ENCODE measurements around the gene PAXIP1. TPM values are rescaled to one million over a fixed set of nuclear protein-coding genes. Genes with fewer than 3 reads are reported as not detected.
"Not testable (repeated sequence)": the region's sequence is repeated elsewhere in the genome, so short reads cannot be mapped to it uniquely, and the experiment has no call there.

PAXIP1 gene
- total RNA-seq, 1 donor from 2014 or later, result 5.0 TPM

DNA sequence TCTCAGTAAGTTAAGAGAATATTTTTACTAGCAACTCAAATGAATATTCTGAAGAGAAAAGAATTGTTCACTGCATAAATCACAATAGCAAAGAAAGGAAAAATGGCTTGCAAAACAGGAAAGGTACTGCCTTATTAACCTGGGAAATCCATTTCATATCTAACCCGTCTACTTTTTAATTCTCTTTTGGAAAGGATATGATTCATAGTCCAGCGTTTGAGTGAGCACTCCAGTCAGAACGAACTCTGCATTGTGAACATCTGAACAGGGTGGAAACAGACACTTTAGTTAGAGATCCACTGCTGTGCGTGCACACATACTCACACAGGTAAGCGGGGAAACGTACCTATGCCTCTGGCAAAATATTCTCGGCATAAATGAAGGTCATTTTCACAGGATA lies 56.8 kb downstream of the PAXIP1 start:
- DNase-seq (ENCODE audit: low read depth in 2 of 2), result peak; percentile 19 to 66

DNA sequence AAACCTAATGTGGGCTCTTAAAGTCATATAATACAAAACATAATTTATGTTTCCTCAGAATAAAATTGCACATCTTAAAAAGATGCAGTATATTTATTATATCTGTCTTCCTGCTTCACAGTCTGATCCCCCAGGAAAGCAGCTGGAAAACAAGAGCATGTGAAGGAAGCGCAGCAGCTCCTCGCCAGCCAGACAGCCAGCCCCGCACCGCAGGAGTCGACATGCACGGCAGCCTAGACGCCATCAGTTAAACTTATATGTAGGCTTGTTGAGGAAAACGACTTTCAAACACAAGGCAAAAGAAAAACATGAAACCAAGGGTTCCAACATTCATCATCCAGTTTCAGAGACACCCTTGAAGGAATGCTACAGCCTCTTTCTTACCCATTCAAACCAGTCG lies 59.0 kb downstream of the PAXIP1 start:
- DNase-seq (ENCODE audit: low read depth in 2 of 2), result no peak

DNA sequence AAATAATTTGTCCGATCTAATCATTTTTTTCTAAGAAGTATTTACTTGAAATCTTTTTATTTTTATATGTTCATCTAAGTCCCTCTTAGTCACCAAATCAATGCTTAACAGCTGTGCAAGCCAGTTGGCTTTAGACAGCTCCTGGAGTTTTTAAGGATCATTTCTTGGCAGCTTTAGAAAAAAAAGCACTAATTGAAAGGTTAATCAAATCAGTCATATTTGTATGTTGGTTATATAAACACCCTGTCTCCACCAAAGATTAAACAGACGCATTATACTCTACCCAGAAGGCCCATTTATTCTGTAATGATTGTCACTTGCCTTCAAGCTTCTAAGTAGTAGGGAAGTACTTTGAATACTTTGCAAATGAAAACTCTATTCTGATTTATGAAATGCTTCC lies 60.2 kb downstream of the PAXIP1 start:
- no peak for DNase-seq (ENCODE audit: low read depth in 2 of 2)

DNA sequence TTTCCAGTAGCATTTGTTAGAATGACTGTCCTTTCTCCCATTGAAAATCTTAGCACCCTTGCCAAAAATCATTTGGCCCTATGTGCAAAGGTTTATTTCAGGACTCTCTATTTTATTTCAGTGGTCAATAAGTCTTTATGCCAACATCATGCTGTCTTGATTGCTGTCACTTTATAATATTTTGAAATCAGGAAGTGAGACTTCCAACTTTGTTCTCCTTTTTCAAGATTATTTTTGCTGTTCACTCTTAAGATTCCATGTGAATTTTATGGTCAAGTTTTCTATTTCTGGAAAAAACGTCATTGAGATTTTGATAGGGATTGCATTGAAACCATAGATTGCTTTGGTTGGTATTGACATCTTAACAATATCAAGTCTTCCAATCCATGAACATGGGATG lies 65.1 kb downstream of the PAXIP1 start:
- DNase-seq (ENCODE audit: low read depth in 2 of 2), result no peak

DNA sequence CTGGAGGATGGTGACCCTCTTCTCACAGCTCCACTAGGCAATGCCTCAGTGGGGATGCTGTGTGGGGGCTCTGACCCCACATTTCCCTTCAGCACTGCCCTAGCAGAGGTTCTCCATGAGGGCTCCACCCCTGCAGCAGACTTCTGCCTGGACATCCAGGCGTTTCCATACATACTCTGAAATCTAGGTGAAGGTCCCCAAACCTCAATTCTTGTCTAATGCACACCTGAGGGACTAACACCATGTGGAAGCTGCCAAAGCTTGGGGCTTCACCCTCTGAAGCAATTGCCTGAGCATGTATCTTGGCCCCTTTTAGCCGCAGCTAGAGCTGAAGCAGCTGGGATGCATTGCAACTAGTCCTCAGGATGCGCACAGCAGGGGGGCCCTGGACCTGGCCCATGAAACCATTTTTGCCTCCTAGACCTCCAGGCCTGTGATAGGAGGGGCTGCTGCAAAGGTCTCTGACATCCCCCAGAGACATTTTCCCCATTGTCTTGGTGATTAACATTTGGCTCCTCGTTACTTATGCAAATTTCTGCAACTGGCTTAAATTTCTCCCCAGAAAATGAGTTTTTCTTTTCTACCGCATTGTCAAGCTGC lies 68.5 kb downstream of the PAXIP1 start:
- not testable (repeated sequence) for DNase-seq (ENCODE audit: low read depth in 2 of 2)

DNA sequence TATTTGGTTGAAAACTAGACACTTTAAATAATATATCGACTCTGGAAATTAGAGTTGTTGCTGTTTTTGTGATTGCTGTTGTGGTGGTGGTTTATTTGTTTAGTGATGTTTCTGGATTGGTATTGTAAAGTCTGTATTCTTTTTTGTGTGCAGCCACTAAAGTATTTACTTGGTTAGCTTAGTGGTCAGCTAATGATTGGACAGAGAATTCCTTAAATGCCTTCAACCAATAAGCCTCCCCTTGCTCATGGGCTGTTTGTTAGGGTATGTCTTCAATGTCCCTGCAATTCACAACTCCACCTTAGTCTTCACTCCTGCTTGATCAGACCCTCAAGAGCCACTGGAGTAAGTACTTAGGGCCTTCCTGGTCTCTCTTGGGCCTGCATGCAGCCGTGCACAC lies 71.0 kb downstream of the PAXIP1 start:
- DNase-seq (ENCODE audit: low read depth in 2 of 2), result no peak

DNA sequence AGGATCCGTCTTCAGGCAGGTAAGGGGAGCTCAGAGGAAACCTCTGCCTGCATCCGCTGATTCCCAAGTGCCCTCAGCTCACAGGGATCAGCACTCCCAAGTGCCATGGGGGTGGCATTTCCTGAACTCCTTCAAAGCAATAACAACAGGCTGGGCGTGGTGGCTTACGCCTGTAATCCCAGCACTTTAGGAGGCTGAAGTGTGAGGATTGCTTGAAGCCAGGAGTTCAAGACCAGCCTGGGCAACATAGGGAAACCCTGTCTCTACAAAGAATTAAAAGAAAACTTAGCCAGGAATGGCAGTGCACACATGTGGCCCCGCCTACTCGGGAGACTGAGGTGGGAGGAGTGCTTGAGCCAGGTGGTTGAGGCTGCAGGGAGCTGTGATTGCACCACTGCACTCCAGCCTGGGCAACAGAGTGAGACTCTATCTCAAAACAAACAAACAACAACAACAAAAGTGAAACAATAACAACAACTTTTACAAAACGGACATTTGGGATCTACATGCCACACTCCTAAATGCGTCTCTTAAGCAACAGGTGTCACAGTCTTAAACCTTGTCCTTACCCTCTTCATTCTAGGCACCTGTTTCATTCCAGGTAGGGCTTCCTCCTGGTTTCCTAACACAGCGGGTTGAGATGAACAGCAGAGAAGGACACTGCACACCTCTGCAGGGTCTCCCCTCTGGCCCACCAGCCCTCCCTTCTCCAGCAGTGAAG lies 73.8 kb downstream of the PAXIP1 start:
- peak in 1 of 2 donors; percentile 11 for DNase-seq (ENCODE audit: low read depth in 2 of 2)

DNA sequence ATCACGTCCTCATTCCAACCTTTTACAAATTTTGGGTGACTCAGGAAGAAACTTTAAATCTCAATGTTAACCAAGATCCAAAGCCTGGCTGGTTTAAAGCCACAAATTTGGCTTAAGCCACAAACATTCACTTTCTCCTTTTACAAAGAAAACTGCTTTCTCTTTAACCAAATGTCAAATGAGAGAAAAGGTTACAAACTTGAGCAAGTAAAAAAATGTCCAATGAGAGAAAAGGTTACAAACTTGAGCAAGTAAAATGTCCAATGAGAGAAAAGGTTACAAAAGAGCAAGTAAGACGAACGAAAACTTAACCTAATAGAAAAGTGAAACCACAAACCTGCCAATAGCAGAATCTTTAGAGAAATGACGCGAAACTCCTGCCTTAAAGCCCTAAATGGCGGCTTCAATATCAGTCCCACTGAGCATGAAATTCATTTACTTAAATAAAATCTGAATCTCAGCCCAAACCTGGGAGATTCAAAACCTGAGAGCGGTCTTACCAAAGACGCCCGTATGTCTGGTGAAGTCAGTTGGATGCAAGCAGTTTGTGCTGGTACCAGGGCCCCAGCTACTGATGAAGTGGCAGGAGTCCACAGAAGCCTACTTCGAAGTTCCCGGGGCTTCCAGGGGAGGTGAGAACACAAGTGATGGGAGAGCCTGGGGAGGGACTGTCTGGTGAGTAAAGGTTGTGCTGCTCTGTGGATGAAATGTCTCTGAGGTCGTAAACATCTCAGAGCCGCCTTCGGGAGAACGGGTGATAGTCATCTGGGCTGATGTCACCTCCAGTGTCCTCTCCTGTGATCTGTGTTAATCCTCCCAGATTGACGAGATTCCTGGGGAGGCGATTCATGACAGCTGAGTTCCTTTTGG lies 74.6 kb downstream of the PAXIP1 start:
- peak; percentile 93 to 95 for DNase-seq (ENCODE audit: low read depth in 2 of 2)

DNA sequence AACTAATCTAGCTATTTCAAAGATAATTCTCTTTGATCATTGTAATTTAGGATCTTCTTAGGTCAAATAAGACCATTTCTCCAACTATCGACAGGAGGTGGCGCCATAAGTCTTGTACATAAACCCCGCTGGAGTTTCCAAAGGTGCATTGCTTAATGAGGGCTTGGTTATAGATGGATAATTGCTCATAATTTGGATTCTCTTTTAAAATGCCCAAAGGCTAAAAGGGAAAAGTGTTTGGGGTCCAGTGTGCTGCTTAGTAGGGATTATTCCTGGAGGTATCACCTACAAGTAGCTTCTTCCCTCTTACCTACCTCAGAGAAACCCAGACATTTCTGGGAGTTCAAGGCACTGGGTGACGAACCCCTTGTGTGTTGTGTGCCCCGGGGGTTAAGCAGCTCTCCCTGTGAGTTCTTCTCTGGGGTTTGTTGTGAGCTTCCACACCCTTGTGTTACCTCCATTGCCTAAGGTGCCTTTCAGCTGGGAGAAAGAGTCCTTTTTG lies 75.2 kb downstream of the PAXIP1 start:
- DNase-seq (ENCODE audit: low read depth in 2 of 2), result peak; percentile 94 to 96

DNA sequence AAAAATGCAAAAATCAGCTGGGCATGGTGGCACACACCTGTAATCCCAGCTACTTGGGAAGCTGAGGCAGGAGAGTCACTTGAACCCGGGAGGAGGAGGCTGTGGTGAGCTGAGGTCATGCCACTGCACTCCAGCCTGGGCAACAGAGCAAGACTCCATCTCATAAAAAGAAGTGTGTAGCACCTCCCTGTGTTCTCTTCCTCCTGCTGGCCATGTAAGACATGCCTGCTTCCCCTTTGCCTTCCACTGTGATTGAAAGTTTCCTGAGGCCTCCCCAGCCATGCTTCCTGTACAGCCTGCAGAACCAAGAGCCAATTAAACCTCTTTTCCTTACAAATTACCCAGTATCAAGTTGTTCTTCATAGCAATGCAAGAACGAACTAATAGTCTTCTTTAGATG lies 80.5 kb downstream of the PAXIP1 start:
- not testable (repeated sequence) for DNase-seq (ENCODE audit: low read depth in 2 of 2)

DNA sequence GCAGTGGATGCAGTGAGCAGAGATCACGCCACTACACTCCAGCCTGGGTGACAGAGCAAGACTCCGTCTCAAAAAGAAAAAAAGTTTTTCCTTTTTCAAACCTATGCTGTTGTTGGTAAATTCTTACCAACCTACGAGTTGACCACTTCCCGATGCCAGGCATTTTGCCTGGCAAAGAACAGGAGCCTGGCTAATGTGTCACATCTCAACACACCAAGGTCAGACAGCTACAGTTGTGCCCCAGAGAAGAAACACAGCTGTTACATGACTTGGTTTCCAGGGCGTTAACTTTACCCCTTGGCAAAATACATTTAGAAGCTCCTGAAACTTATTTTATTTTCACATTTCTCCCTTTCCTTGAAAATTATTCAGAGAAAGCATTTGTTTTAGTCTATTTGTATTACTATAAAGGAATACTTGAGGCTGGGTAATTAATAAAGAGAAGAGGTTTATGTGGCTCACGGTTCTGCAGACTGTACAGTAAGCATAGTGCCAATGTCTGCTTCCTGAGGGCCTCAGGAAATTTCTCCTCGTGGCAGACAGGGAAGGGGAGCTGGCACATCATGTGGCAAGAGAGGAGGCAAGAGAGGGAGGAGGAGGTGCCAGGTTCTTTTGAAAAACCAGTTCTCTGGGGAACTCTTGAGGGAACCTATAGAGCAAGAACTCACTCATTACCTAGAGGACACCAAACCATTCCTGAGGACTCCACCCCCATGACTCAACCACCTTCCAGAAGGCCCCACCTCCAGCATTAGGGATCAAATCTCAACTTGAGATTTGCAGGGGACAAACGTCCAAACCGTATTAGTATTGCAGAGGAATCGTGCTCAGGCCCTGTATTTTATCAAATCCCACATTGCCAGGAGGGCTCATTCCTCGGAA lies 83.3 kb downstream of the PAXIP1 start:
- no peak for DNase-seq (ENCODE audit: low read depth in 2 of 2)

DNA sequence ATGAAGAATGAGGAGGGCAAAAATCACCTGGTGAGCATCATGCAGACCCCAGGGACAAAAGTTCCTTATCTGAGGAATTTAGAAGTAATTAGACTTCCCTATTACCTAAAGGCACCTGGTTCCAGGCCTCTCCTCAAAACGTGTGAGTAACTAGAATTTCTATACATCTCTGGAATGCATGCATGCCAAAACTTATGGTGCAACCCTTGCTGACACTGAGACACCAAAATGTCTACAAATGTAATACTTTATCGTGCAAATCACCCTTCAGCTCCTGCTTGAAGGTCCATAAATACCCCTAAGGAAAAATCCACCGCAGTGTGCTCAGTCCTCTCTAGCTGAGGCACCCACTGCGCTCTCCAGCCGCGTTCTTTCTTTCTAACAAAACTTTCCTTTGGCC lies 84.2 kb downstream of the PAXIP1 start:
- no peak for DNase-seq (ENCODE audit: low read depth in 2 of 2)

DNA sequence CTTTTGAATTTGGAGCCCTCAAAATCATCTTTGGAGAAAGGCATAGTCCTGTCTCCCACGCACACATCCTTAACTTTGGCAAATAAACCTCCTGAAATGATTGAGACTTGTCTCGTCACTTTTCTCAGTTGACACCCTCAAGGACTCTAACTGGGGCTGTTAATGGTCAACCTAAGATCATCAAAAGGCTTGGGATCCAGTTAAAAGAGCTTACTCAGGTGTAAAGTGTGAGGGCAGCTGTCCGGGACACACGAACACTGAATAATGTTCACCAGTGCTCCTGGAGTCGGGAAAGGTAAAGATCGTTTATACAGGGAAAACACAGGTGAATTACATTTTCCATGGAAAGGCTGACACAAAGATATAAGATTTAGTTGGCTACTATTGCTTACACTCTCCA lies 84.7 kb downstream of the PAXIP1 start:
- DNase-seq (ENCODE audit: low read depth in 2 of 2), result no peak

DNA sequence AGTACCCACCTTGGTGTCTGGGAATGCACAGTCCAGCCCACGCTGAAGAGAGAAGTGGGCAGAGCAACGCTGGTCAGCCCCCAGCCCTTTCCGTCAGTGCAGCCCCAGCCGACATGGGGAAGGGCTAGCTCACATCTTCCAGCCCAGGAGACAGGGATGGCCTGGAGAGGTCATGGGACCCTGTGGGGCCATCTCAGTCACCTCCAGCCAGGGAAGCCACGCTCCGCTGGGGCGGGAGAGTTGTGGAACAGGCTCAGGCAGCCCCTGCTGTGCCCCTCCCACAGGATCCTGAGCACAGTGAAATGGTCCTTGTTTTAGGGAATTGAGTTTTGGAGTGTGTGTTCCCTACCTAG lies 85.1 kb downstream of the PAXIP1 start:
- no peak for DNase-seq (ENCODE audit: low read depth in 2 of 2)

DNA sequence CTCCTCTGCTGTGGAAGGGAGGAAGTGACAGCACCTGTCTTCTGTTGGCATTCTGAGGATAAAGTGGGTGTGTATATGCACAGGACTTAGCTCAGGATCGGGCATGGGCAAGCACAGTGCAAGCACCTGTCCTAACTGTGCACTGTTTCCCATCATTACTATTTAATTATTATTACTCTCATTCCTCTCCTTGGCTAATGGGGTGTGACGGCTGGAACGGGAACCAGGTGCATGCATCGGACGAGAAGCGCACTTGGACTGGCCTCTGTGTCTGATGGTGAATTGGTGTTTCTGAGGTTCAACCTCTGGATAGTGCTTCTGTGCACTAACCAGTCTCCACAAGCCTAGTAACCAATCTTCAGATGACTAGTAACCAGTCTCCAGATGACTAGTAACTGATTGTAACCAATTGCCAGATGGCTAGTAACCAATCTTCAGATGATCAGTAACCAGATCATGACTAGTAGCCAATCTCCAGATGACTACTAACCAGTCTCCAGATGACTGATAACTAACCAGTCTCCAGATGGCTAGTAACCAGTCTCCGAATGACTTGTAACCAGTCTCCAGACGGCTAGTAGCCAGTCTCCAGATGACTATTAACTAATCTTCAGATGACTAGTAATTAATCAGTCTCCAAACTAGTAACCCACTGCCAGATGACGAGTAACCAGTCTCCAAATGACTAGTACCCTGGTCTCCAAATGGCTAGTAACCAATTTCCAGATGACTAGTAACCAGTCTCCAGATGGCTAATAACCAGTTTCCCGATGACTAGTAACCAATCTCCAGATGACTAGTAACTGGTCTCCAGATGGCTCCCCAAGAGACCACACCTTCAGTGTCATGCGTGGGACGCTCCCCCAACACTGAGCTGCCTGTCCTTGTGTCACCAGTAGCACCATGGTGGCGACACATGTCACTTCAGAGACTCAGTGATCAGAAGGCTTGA lies 85.8 kb downstream of the PAXIP1 start:
- DNase-seq (ENCODE audit: low read depth in 2 of 2), result no peak

DNA sequence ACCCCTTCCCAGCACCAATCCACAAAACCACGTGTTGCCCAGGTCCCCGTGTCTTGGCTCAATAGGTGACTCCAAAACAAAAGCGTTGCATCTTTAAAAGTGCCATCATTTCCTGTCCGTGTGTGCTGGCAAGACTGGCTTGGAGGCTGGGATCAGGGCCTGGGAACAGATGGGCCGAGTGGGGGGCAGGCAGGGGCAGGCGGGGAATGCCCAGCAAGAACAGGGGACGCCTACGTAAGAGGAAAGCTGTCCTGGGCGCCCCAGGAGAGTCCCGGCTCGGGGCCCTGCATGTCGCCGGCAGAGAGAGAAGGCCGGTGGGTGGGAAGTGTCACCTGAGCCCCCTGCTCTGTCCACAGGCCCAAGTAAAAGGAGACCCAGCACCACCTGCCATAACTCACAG lies 86.5 kb downstream of the PAXIP1 start:
- DNase-seq (ENCODE audit: low read depth in 2 of 2), result no peak

DNA sequence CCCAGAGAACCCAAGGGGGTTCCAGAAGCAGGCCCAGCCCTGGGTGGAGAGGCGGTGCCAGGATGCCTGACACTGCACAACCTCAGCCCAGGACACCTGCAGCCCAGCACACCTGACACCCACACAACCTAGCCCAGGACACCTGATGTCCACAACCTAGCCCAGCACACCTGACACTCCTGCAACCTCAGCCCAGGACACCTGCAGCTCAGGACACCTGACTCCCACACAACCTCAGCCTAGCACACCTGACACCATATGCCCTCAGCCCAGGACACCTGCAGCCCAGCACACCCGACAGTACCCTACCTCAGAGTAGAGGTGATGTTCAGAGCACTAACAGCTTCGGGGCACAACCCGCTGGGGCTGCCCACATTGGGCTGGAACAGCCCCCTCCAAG lies 87.3 kb downstream of the PAXIP1 start:
- no peak for DNase-seq (ENCODE audit: low read depth in 2 of 2)

DNA sequence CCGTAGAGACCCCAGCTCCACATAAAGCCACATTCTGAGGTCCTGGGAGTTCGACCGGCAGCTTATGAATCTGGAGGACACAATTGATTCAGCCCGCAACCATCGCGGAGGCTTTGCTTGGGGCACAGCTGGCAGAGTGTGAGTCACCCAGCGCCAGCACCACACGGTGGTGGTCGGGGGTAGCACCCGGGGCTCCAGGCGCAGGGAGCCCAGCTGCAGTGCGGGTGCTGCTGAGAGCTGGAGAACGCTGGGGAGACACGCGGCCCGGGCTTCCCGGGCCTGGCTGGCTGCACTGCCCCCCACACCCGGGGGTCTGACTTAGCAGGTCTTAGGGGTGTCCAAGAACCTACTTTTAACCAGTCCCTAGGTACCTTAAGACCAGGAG lies 87.9 kb downstream of the PAXIP1 start:
- no peak for DNase-seq (ENCODE audit: low read depth in 2 of 2)

DNA sequence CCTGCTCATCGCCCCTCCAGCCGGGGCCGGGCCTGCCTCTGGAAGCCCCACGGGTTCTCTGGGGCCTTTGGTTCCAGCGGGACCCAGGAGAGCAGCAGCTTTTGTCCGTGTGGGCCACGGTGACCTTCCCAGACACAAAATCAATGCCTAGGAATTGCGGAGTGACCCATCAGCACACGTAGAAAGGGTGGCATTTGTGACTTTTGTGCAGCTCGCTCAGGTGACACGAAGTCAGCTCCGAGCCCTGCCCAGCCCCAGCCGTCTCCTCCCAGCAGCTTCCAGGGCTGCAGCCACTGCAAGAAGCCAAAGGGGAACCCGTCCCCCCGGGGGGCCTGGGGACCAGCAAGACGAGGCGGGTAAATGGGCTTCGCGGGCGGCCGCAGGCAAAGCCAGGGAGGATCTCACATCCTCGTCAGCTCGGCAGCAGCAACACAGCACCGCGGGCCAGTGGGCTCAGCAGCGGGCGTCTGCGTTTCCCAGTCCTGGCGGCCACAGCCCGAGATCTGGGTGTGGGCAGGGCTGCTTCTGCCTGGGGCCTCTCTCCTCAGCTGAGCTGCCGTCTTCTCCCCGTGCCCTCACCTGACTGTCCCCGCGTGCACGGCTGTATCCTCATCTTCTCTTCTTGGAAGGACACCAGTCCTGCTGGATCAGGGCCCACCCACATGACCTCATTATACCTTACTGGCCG lies 88.5 kb downstream of the PAXIP1 start:
- no peak for DNase-seq (ENCODE audit: low read depth in 2 of 2)
